Spleen (tissue), 11 donors: ENCODE data around the gene S1PR2. TPM values are rescaled to one million over a fixed set of nuclear protein-coding genes. Genes with fewer than 3 reads are reported as not detected.
"Not testable (repeated sequence)": the region's sequence is repeated elsewhere in the genome, so short reads cannot be mapped to it uniquely, and the experiment has no call there.

Experiments
- DNase-seq: peaks from one replicate; pipeline ENCODE4 v3.0.0-alpha.2; 2020
- H3K27ac ChIP-seq, 8 donors: fragments of 200-600 bp; sonication (generic) in 7 of 8; 1 replicate in 4 of 8; 2 replicates in 4 of 8; pipeline versions ENCODE4 v1.5.0 to v1.8.0; 2016 to 2021; ENCODE audit warnings: inconsistent platforms in 4 of 8, mild to moderate bottlenecking in 4 of 8, moderate library complexity in 1 of 8
- H3K27me3 ChIP-seq, 7 donors: fragments of 200-600 bp; sonication (generic) in 6 of 7; replicated peaks in 1 of 7; 1 replicate in 4 of 7; 2 replicates in 3 of 7; pipeline versions ENCODE4 v1.5.0 to v1.8.0; 2016 to 2021; ENCODE audit warnings: inconsistent platforms in 3 of 7, mild to moderate bottlenecking in 1 of 7
- H3K36me3 ChIP-seq, 6 donors: fragments of 200-600 bp; sonication (generic) in 5 of 6; 1 replicate in 4 of 6; 2 replicates in 2 of 6; pipeline versions ENCODE4 v1.5.0 to v1.8.0; 2016 to 2021; ENCODE audit warnings: inconsistent platforms in 2 of 6
- H3K4me1 ChIP-seq, 6 donors: fragments of 200-600 bp; sonication (generic) in 5 of 6; 1 replicate in 3 of 6; 2 replicates in 3 of 6; pipeline versions ENCODE4 v1.5.0 to v1.8.0; 2016 to 2021; ENCODE audit warnings: inconsistent platforms in 3 of 6
- H3K4me3 ChIP-seq, 8 donors: fragments of 200-600 bp; sonication (generic) in 7 of 8; 1 replicate in 4 of 8; 2 replicates in 4 of 8; pipeline versions ENCODE4 v1.5.0 to v1.8.0; 2016 to 2021; ENCODE audit warnings: inconsistent platforms in 4 of 8, mild to moderate bottlenecking in 4 of 8, moderate library complexity in 2 of 8
- H3K9me3 ChIP-seq, 8 donors: fragments of 200-600 bp; sonication (generic) in 7 of 8; 1 replicate in 4 of 8; 2 replicates in 4 of 8; pipeline versions ENCODE4 v1.5.0 to v1.8.0; 2016 to 2021; ENCODE audit warnings: inconsistent platforms in 4 of 8
- POLR2A ChIP-seq, 3 donors: fragments of 450-650 bp; IDR thresholded peaks; one replicate each; pipeline ENCODE4 v1.5.1; 2017; ENCODE audit warnings: antibody characterized with exemption in 3 of 3, mild to moderate bottlenecking in 1 of 3
- POLR2AphosphoS5 ChIP-seq, 3 donors: sonication (generic); formaldehyde crosslinking; IDR thresholded peaks; one replicate each; pipeline ENCODE4 v1.5.1; 2017; ENCODE audit warnings: antibody characterized with exemption in 3 of 3
- WGBS, 5 donors: extraction: QIAGEN DNeasy Blood & Tissue Kit in 3 of 5; methylation state at CpG; one replicate each; pipeline versions ENCODE4 v1.1.5 to v1.1.7; 2013 to 2018; 5-methylcytosine and 5-hydroxymethylcytosine counted together
- intact Hi-C: fragments of 100-400 bp; cut with DNase I; formaldehyde crosslinking; loops from one replicate; pipeline ENCODE4 v1.15.0; 2023; ENCODE audit warnings: low total_unique reads
- microRNA-seq, 3 donors: library from miRNA; unstranded; fragments of <30 nt; microRNA quantifications; one replicate each; pipeline versions ENCODE4 to v1.1.0, GENCODE V29; 2019 to 2020
- polyA plus RNA-seq, 3 donors: library from polyadenylated mRNA; stranded (reverse); fragments of 200-250 nt; gene quantifications; one replicate each; pipeline ENCODE4 v1.2.1, GENCODE V29; 2013
- small RNA-seq, 4 donors: library from RNA; depleted of rRNA; stranded (forward); fragments of <200 nt; gene quantifications; one replicate each; pipeline ENCODE3, GENCODE V24; 2016
- total RNA-seq, 7 donors: library from RNA; depleted of rRNA in 3 of 7; stranded (reverse); fragments of >200 nt in 3 of 7; fragmentation: NEBNext Ultra II Directional in 4 of 7; extraction: Animal tissue kit (Norgen Biotek cat#: 25700) in 4 of 7; gene quantifications; one replicate each; pipeline versions ENCODE4 v1.1.0 to v1.2.1, GENCODE V29; 2016 to 2021
- TF ChIP-seq, protein P1 (sequence below), 11 experiments: fragments of 200-600 bp in 7 of 11; fragments of 450-650 bp in 4 of 11; sonication (generic) in 4 of 11; IDR thresholded peaks in 8 of 11; conservative IDR thresholded peaks in 3 of 11; 1 replicate in 7 of 11; 2 replicates in 4 of 11; pipeline versions ENCODE4 v1.4.0 to v1.8.0; 2016 to 2021; ENCODE audit warnings: antibody characterized with exemption in 11 of 11, inconsistent platforms in 4 of 11, mild to moderate bottlenecking in 1 of 11
- donor health status: healthy with polysubstance abuse.
- donor health status: DM: no; HTN: no; CAD: no; lungs with moderate emphysema.
- donor health status: DM: no; HTN: no; CAD: no.
- donor health status: Bipolar disorder and iron deficiency.
- donor health status: healthy.
- donor health status: DM: no; HTN: no; CAD: no.
- donor health status: DM: yes; HTN: yes; CAD: no.

S1PR2 gene
- total and polyA plus RNA-seq, 10 donors: 1.4 to 6.1 (median 3.5) TPM

DNA sequence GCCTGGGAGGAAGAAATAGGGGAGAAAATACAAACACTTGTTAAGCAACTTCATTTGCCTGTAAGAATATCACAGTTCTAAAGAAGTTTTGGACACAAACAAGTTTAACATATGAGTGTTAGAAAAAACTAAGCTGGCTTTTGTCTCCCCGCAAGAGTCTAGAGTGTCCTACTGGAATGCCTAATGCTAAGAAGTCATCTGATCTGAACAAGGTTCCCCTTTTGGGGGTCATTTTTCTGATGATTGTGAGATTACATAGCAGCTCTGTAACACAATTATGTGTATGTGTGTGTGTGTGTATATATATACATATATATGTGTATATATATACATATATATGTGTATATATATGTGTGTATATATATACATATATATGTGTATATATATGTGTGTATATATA is 49.1 kb downstream of the S1PR2 start:
- no peak overlapping the region for H3K27ac ChIP-seq
- intact Hi-C loops: no loop called here
- no peak overlapping the region for H3K4me3 ChIP-seq
- TF ChIP-seq POLR2A (IDR thresholded peaks at IDR 0.05) (no peak), POLR2AphosphoS5 (IDR thresholded peaks at IDR 0.05) (no peak)
- TF ChIP-seq, protein P1, sequence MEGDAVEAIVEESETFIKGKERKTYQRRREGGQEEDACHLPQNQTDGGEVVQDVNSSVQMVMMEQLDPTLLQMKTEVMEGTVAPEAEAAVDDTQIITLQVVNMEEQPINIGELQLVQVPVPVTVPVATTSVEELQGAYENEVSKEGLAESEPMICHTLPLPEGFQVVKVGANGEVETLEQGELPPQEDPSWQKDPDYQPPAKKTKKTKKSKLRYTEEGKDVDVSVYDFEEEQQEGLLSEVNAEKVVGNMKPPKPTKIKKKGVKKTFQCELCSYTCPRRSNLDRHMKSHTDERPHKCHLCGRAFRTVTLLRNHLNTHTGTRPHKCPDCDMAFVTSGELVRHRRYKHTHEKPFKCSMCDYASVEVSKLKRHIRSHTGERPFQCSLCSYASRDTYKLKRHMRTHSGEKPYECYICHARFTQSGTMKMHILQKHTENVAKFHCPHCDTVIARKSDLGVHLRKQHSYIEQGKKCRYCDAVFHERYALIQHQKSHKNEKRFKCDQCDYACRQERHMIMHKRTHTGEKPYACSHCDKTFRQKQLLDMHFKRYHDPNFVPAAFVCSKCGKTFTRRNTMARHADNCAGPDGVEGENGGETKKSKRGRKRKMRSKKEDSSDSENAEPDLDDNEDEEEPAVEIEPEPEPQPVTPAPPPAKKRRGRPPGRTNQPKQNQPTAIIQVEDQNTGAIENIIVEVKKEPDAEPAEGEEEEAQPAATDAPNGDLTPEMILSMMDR (IDR thresholded peaks at IDR 0.05 in 8 of 11, conservative IDR thresholded peaks at IDR 0.05 in 3 of 11): no peak
- 36 to 98% (median 90%) methylated on average over 1 of the region's 1 CpG for WGBS, 5 donors
- H3K4me1 ChIP-seq: peaks cover 0 to 5% (median 0%) of the 10 kb centered on the region in 6 donors
- peaks cover 0 to 96% (median 53%) of the 10 kb centered on the region in 6 donors for H3K36me3 ChIP-seq
- no peaks in the 10 kb centered on the region for H3K9me3 ChIP-seq
- DNase-seq: no peak
- H3K27me3 ChIP-seq: no peaks in the 10 kb centered on the region

DNA sequence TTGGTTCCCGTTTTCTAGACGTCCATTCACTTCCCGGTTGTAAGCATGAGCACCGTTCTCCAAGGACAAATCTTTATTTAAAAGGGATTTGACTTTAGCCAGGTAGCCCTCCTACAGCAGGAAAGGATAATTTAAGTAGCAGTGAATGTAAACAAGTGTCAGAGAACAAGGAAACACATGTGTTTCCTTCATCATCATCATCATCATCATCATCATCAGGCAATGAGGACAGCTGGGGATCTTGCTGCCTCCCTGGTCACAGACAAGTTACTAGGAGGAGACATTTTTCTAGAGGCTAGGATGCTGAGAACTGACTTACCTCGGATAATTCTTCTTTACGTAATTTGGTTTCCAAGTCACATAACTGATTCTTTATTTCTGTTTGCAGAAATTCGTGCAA is 50.7 kb downstream of the S1PR2 start:
- intact Hi-C loops: no loop called here
- Histone ChIP-seq H3K4me3 (no peak overlapping the region), H3K9me3 (no peaks in the 10 kb centered on the region), H3K27ac (no peak overlapping the region), H3K4me1 (no peaks in the 10 kb centered on the region), H3K27me3 (no peaks in the 10 kb centered on the region), H3K36me3 (peaks cover 0 to 96% (median 63%) of the 10 kb centered on the region in 6 donors)
- TF ChIP-seq, protein P1 (IDR thresholded peaks at IDR 0.05 in 8 of 11, conservative IDR thresholded peaks at IDR 0.05 in 3 of 11): no peak
- no peak for TF ChIP-seq POLR2A (IDR thresholded peaks at IDR 0.05)
- no peak for TF ChIP-seq POLR2AphosphoS5 (IDR thresholded peaks at IDR 0.05)
- WGBS, 5 donors: 78 to 94% (median 84%) methylated on average over 7 of the region's 7 CpGs
- DNase-seq: no peak

DNA sequence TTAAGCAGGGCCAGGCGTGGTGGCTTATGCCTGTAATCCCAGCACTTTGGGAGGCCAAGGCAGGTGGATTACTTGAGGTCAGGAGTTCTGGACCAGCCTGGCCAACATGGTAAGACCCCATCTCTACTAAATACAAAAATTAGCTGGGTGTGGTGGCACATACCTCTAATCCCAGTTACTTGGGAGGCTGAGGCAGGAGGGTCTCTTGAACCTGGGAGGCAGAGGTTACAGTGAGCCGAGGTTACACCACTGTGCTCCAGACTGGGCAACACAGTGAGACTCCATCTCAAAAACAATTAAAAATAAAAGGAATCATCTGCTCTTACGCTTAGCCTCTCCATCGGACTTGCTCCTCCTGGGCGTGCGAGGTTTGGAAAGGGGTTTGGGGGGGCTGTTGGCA is 51.1 kb downstream of the S1PR2 start:
- H3K4me3 ChIP-seq, intact Hi-C loops, H3K27me3 ChIP-seq, H3K27ac ChIP-seq, H3K9me3 ChIP-seq, DNase-seq, H3K4me1 ChIP-seq: not testable (repeated sequence)
- H3K36me3 ChIP-seq: peaks cover 0 to 96% (median 66%) of the 10 kb centered on the region in 6 donors
- 94 to 99% (median 96%) methylated on average over 6 of the region's 6 CpGs for WGBS, 5 donors

DNA sequence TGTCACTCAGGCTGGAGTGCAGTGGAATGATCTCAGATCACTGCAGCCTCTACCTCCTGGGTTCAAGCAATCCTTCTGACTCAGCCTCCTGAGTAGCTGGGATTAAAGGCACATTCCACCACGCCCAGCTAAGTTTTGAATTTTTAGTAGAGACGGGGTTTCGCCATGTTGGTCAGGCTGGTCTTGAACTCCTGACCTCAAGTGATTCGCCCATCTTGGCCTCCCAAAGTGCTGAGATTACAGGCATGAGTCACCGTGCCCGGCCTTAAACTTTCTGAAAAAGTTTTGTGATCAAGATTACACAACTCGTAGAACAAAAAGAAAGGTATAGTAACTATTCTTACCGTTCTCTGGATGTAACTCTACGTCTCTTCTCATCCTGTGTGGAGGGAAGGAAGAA is 57.6 kb downstream of the S1PR2 start:
- no peak overlapping the region for H3K4me3 ChIP-seq
- 75 to 91% (median 84%) methylated on average over 9 of the region's 9 CpGs for WGBS, 5 donors
- H3K27ac ChIP-seq: no peak overlapping the region
- H3K4me1 ChIP-seq: peaks cover 0 to 2% (median 0%) of the 10 kb centered on the region in 6 donors
- no peaks in the 10 kb centered on the region for H3K9me3 ChIP-seq
- intact Hi-C loops: no loop called here
- TF ChIP-seq POLR2A (IDR thresholded peaks at IDR 0.05) (no peak), POLR2AphosphoS5 (IDR thresholded peaks at IDR 0.05) (no peak)
- TF ChIP-seq, protein P1 (IDR thresholded peaks at IDR 0.05 in 8 of 11, conservative IDR thresholded peaks at IDR 0.05 in 3 of 11): no peak
- no peaks in the 10 kb centered on the region for H3K27me3 ChIP-seq
- H3K36me3 ChIP-seq: peaks cover 0 to 100% (median 83%) of the 10 kb centered on the region in 6 donors
- DNase-seq: no peak

Small RNA genes lying within 50 kb of the gene (microRNA-seq; reads per million reads assigned to microRNA genes)
- gene MIR4322: 0 reads per million in 3 donors

Small RNA genes lying within 50 kb of the gene (small RNA-seq; reads per million reads assigned to genes)
- 0 reads per million in 4 donors for gene MIR4322

Other genes starting within 250 kb of the S1PR2 start
- gene COL5A3, start 220.8 kb downstream of the S1PR2 start, total RNA-seq: 1 to 10 TPM in 3 of 7 donors, under 1 TPM in 4; 0.51 to 4.8 (median 0.70) TPM
- gene COL5A3, start 220.8 kb downstream of the S1PR2 start, polyA plus RNA-seq: 1 to 10 TPM; 1.0 to 2.2 (median 1.3) TPM
- gene RDH8, start 217.8 kb downstream of the S1PR2 start, total RNA-seq: not detected
- not detected for gene RDH8, start 217.8 kb downstream of the S1PR2 start, polyA plus RNA-seq
- gene SHFL, start 145.0 kb downstream of the S1PR2 start, total RNA-seq: 10 to 100 TPM; 52.2 to 65.6 (median 57.8) TPM
- gene SHFL, start 145.0 kb downstream of the S1PR2 start, polyA plus RNA-seq: 10 to 100 TPM; 33.0 to 55.8 (median 42.6) TPM
- 1 to 10 TPM; 1.4 to 4.8 (median 3.4) TPM for gene ANGPTL6, start 128.7 kb downstream of the S1PR2 start, total RNA-seq
- gene ANGPTL6, start 128.7 kb downstream of the S1PR2 start, polyA plus RNA-seq: 10 to 100 TPM; 10.6 to 18.4 (median 12.6) TPM
- gene PPAN, start 125.0 kb downstream of the S1PR2 start, total RNA-seq: 10 to 100 TPM; 26.8 to 52.1 (median 40.9) TPM
- gene PPAN, start 125.0 kb downstream of the S1PR2 start, polyA plus RNA-seq: 10 to 100 TPM; 46.1 to 90.2 (median 60.3) TPM
- gene P2RY11, start 119.6 kb downstream of the S1PR2 start, total RNA-seq: 10 to 100 TPM; 10.9 to 24.2 (median 18.2) TPM
- 10 to 100 TPM in 2 of 3 donors, 1 to 10 TPM in 1; 7.9 to 18.2 (median 14.7) TPM for gene P2RY11, start 119.6 kb downstream of the S1PR2 start, polyA plus RNA-seq
- gene EIF3G, start 111.4 kb downstream of the S1PR2 start, total RNA-seq: 100 to 1,000 TPM; 165 to 209 (median 194) TPM
- gene EIF3G, start 111.4 kb downstream of the S1PR2 start, polyA plus RNA-seq: 100 to 1,000 TPM; 200 to 262 (median 213) TPM
- 100 to 1,000 TPM in 2 of 7 donors, 10 to 100 TPM in 5; 66.9 to 131 (median 77.2) TPM for gene DNMT1, start 36.4 kb downstream of the S1PR2 start, total RNA-seq
- gene DNMT1, start 36.4 kb downstream of the S1PR2 start, polyA plus RNA-seq: 10 to 100 TPM; 40.6 to 43.3 (median 41.1) TPM
- 10 to 100 TPM; 32.7 to 52.3 (median 37.2) TPM for gene MRPL4, start 20.9 kb upstream of the S1PR2 start, total RNA-seq
- gene MRPL4, start 20.9 kb upstream of the S1PR2 start, polyA plus RNA-seq: 10 to 100 TPM; 31.5 to 60.5 (median 46.0) TPM
- gene ICAM1, start 39.8 kb upstream of the S1PR2 start, total RNA-seq: 100 to 1,000 TPM in 5 of 7 donors, 10 to 100 TPM in 2; 84.4 to 163 (median 116) TPM
- 10 to 100 TPM; 12.8 to 22.2 (median 15.1) TPM for gene ICAM1, start 39.8 kb upstream of the S1PR2 start, polyA plus RNA-seq
- gene ICAM4, start 55.6 kb upstream of the S1PR2 start, total RNA-seq: 1 to 10 TPM; 1.2 to 3.7 (median 1.6) TPM
- gene ICAM4, start 55.6 kb upstream of the S1PR2 start, polyA plus RNA-seq: under 1 TPM; 0.48 to 0.57 (median 0.49) TPM
- gene ICAM5, start 58.6 kb upstream of the S1PR2 start, total RNA-seq: 1 to 10 TPM in 4 of 7 donors, under 1 TPM in 3; 0.33 to 1.4 (median 1.0) TPM
- gene ICAM5, start 58.6 kb upstream of the S1PR2 start, polyA plus RNA-seq: under 1 TPM; 0.07 to 0.29 (median 0.21) TPM
- gene ZGLP1, start 78.5 kb upstream of the S1PR2 start, total RNA-seq: 1 to 10 TPM; 2.7 to 7.0 (median 3.2) TPM
- gene ZGLP1, start 78.5 kb upstream of the S1PR2 start, polyA plus RNA-seq: 10 to 100 TPM; 11.6 to 24.1 (median 19.7) TPM
- gene FDX2, start 84.7 kb upstream of the S1PR2 start, total RNA-seq: 10 to 100 TPM in 6 of 7 donors, 1 to 10 TPM in 1; 9.1 to 28.1 (median 11.2) TPM
- gene FDX2, start 84.7 kb upstream of the S1PR2 start, polyA plus RNA-seq: 10 to 100 TPM; 16.1 to 27.9 (median 19.8) TPM
- 10 to 100 TPM; 33.1 to 45.1 (median 40.3) TPM for gene RAVER1, start 102.2 kb upstream of the S1PR2 start, total RNA-seq
- 10 to 100 TPM in 1 of 3 donors, 1 to 10 TPM in 2; 4.8 to 18.8 (median 5.8) TPM for gene RAVER1, start 102.2 kb upstream of the S1PR2 start, polyA plus RNA-seq
- gene ICAM3, start 108.3 kb upstream of the S1PR2 start, total RNA-seq: 100 to 1,000 TPM in 5 of 7 donors, 10 to 100 TPM in 2; 69.3 to 180 (median 107) TPM
- gene ICAM3, start 108.3 kb upstream of the S1PR2 start, polyA plus RNA-seq: 100 to 1,000 TPM; 111 to 119 (median 112) TPM
- 100 to 1,000 TPM; 208 to 299 (median 246) TPM for gene TYK2, start 149.2 kb upstream of the S1PR2 start, total RNA-seq
- gene TYK2, start 149.2 kb upstream of the S1PR2 start, polyA plus RNA-seq: 100 to 1,000 TPM; 159 to 422 (median 257) TPM
- 100 to 1,000 TPM; 131 to 186 (median 150) TPM for gene CDC37, start 172.2 kb upstream of the S1PR2 start, total RNA-seq
- gene CDC37, start 172.2 kb upstream of the S1PR2 start, polyA plus RNA-seq: 100 to 1,000 TPM; 142 to 387 (median 251) TPM
- 10 to 100 TPM; 12.0 to 17.3 (median 13.3) TPM for gene PDE4A, start 189.2 kb upstream of the S1PR2 start, total RNA-seq
- 1 to 10 TPM; 2.1 to 4.4 (median 3.2) TPM for gene PDE4A, start 189.2 kb upstream of the S1PR2 start, polyA plus RNA-seq